IMR-90 (cell line): ENCODE measurements around the gene SH3RF3. TPM values are rescaled to one million over a fixed set of nuclear protein-coding genes. Genes with fewer than 3 reads are reported as not detected.

Experiments used
- ATAC-seq: fragments of 200-7000 bp; cut with Tn5 transposase; 2 replicates; pipeline ENCODE4 v1.9.1; 2020; ENCODE audit warnings: low read depth, mild to moderate bottlenecking, moderate library complexity
- BruUV-seq: library from RNA; stranded (reverse); fragments of 400-500 nt; replicated peaks from 2 replicates; lab custom pipeline; 2021; lab: Mats Ljungman, UMichigan
- CTCF ChIA-PET: fragments of 300-600 bp; formaldehyde crosslinking; extraction: SDS; loops from one replicate; lab custom pipeline; 2021; ENCODE audit warnings: antibody characterized with exemption; lab: Yijun Ruan, JAX
- POLR2A ChIA-PET: fragments of 300-600 bp; sonication (Branson Sonifier 250); formaldehyde crosslinking; loops from one replicate; lab custom pipeline; 2022; ENCODE audit warnings: antibody characterized with exemption; ENCODE audit not compliant: unreplicated experiment; lab: Charles Lee
- DNase-seq: peaks from one replicate; pipeline ENCODE4 v3.0.0; 2013
- H2AFZ ChIP-seq: replicated peaks from 2 replicates; pipeline ENCODE3; 2013; ENCODE audit warnings: low read length, mild to moderate bottlenecking; ENCODE audit not compliant: poor library complexity
- H2AK5ac ChIP-seq: 2 replicates; pipeline ENCODE4 v1.6.1; 2013; ENCODE audit warnings: low read depth, low read length, inconsistent platforms
- H2AK9ac ChIP-seq: replicated peaks from 2 replicates; pipeline ENCODE3; 2013; ENCODE audit warnings: mild to moderate bottlenecking, low read depth, low read length, moderate library complexity; ENCODE audit not compliant: poor library complexity
- H2BK120ac ChIP-seq: 2 replicates; pipeline ENCODE4 v1.6.1; 2013; ENCODE audit warnings: low read depth, low read length, inconsistent platforms
- H2BK15ac ChIP-seq: 3 replicates; pipeline ENCODE4 v1.6.1; 2013; ENCODE audit warnings: low read depth, low read length, inconsistent platforms
- H2BK20ac ChIP-seq: 2 replicates; pipeline ENCODE4 v1.6.1; 2013; ENCODE audit warnings: low read depth, mild to moderate bottlenecking, inconsistent platforms, low read length, moderate library complexity
- H2BK5ac ChIP-seq: 2 replicates; pipeline ENCODE4 v1.6.1; 2013; ENCODE audit warnings: mild to moderate bottlenecking, low read depth, low read length, inconsistent platforms; ENCODE audit not compliant: poor library complexity, severe bottlenecking
- H3K14ac ChIP-seq: replicated peaks from 2 replicates; pipeline ENCODE4 v1.6.1; 2013; ENCODE audit warnings: low read depth, low read length, inconsistent platforms
- H3K18ac ChIP-seq: 2 replicates; pipeline ENCODE4 v1.6.1; 2013; ENCODE audit warnings: low read depth, low read length, control low read depth
- H3K23ac ChIP-seq: 2 replicates; pipeline ENCODE4 v1.6.1; 2013; ENCODE audit warnings: low read depth, low read length, inconsistent platforms
- H3K27ac ChIP-seq: 2 replicates; pipeline ENCODE4 v1.5.1; 2013; ENCODE audit warnings: mild to moderate bottlenecking, control low read depth, low read length; ENCODE audit not compliant: insufficient read depth
- H3K27me3 ChIP-seq: 2 replicates; pipeline ENCODE4 v1.6.1; 2013; ENCODE audit warnings: low read length; ENCODE audit not compliant: control insufficient read depth, insufficient read depth
- H3K36me3 ChIP-seq: 2 replicates; pipeline ENCODE4 v1.6.1; 2013; ENCODE audit warnings: low read length, mixed read lengths; ENCODE audit not compliant: control insufficient read depth, insufficient read depth
- H3K4ac ChIP-seq: 2 replicates; pipeline ENCODE4 v1.6.1; 2013; ENCODE audit warnings: low read depth, low read length, inconsistent platforms
- H3K4me1 ChIP-seq: 2 replicates; pipeline ENCODE4 v1.6.1; 2013; ENCODE audit warnings: low read length, mixed read lengths; ENCODE audit not compliant: control insufficient read depth, insufficient read depth
- H3K4me2 ChIP-seq: 2 replicates; pipeline ENCODE4 v1.6.1; 2013; ENCODE audit warnings: low read depth, mild to moderate bottlenecking, control low read depth, low read length, moderate library complexity
- H3K4me3 ChIP-seq: 2 replicates; pipeline ENCODE4 v1.5.1; 2013; ENCODE audit warnings: low read depth, mild to moderate bottlenecking, control low read depth, low read length, moderate library complexity; ENCODE audit not compliant: insufficient read depth
- H3K56ac ChIP-seq: 2 replicates; pipeline ENCODE4 v1.6.1; 2013; ENCODE audit warnings: low read length, inconsistent platforms; ENCODE audit not compliant: insufficient read depth; ENCODE audit errors: extremely low read depth
- H3K79me1 ChIP-seq, 2 experiments: 2 replicates each; pipeline ENCODE4 v1.6.1; 2013; ENCODE audit warnings: low read length in 2 of 2, inconsistent platforms in 1 of 2, low read depth in 1 of 2
- H3K9ac ChIP-seq: 2 replicates; pipeline ENCODE4 v1.6.1; 2013; ENCODE audit warnings: low read depth, low read length, control low read depth
- H3K9me1 ChIP-seq: 2 replicates; pipeline ENCODE4 v1.6.1; 2013; ENCODE audit warnings: low read length, inconsistent platforms; ENCODE audit not compliant: insufficient read depth
- H3K9me3 ChIP-seq: 2 replicates; pipeline ENCODE4 v1.6.1; 2013; ENCODE audit warnings: low read length; ENCODE audit not compliant: control insufficient read depth, insufficient read depth
- H4K20me1 ChIP-seq: 2 replicates; pipeline ENCODE4 v1.6.1; 2013; ENCODE audit warnings: low read length, inconsistent platforms; ENCODE audit not compliant: insufficient read depth
- H4K5ac ChIP-seq: 2 replicates; pipeline ENCODE4 v1.6.1; 2013; ENCODE audit warnings: mild to moderate bottlenecking, low read depth, low read length, control low read depth
- H4K8ac ChIP-seq, 2 experiments: 2 replicates each; pipeline ENCODE4 v1.6.1; 2013; ENCODE audit warnings: low read depth in 2 of 2, low read length in 2 of 2, control low read depth in 1 of 2, inconsistent platforms in 1 of 2
- H4K91ac ChIP-seq: 2 replicates; pipeline ENCODE4 v1.6.1; 2013; ENCODE audit warnings: low read depth, low read length, inconsistent platforms; ENCODE audit not compliant: insufficient read depth
- CEBPB ChIP-seq: IDR thresholded peaks from 2 replicates; pipeline ENCODE4 v1.6.1; 2012; ENCODE audit warnings: low read depth, low read length, improper control_type of control experiment
- CHD1 ChIP-seq: IDR thresholded peaks from 2 replicates; pipeline ENCODE4 v1.6.1; 2012; ENCODE audit warnings: low read depth, low read length, improper control_type of control experiment
- FOS ChIP-seq: fragments of 150-350 bp; IDR thresholded peaks from 2 replicates; pipeline ENCODE4 v1.6.1; 2016; ENCODE audit warnings: low read depth, low read length
- MAFK ChIP-seq: IDR thresholded peaks from 2 replicates; pipeline ENCODE4 v1.6.1; 2012; ENCODE audit warnings: low read depth, low read length, improper control_type of control experiment
- MAZ ChIP-seq: IDR thresholded peaks from 2 replicates; pipeline ENCODE4 v1.6.1; 2012; ENCODE audit warnings: low read depth, mild to moderate bottlenecking, low read length, improper control_type of control experiment, moderate library complexity, borderline replicate concordance
- MXI1 ChIP-seq: IDR thresholded peaks from 2 replicates; pipeline ENCODE4 v1.6.1; 2012; ENCODE audit warnings: low read depth, mild to moderate bottlenecking, low read length, moderate library complexity, borderline replicate concordance
- NFE2L2 ChIP-seq: fragments of 150-350 bp; IDR thresholded peaks from 2 replicates; pipeline ENCODE4 v1.6.1; 2016; ENCODE audit warnings: low read depth, mild to moderate bottlenecking, low read length
- POLR2A ChIP-seq: IDR thresholded peaks from 2 replicates; pipeline ENCODE4 v1.6.1; 2012; ENCODE audit warnings: mild to moderate bottlenecking, low read depth, low read length
- RAD21 ChIP-seq: IDR thresholded peaks from 2 replicates; pipeline ENCODE4 v1.6.1; 2012; ENCODE audit warnings: low read length, improper control_type of control experiment
- RCOR1 ChIP-seq: IDR thresholded peaks from 2 replicates; pipeline ENCODE4 v1.6.1; 2012; ENCODE audit warnings: mild to moderate bottlenecking, low read length, improper control_type of control experiment; ENCODE audit not compliant: insufficient replicate concordance
- RFX5 ChIP-seq: IDR thresholded peaks from 2 replicates; pipeline ENCODE4 v1.8.0; 2012; ENCODE audit warnings: low read depth, mild to moderate bottlenecking, low read length, moderate library complexity
- SMC3 ChIP-seq: fragments of 150-350 bp; IDR thresholded peaks from 2 replicates; pipeline ENCODE4 v1.6.1; 2016; ENCODE audit warnings: low read depth, mild to moderate bottlenecking, antibody characterized with exemption, low read length, moderate library complexity
- WGBS, 2 experiments: methylation state at CpG; one replicate each; pipeline versions ENCODE4 v1.1.5 to v1.1.7; 2013; ENCODE audit warnings: missing lambda C conversion rate in 2 of 2; ENCODE audit not compliant: insufficient read length in 1 of 2; ENCODE audit errors: extremely low coverage in 2 of 2; 5-methylcytosine and 5-hydroxymethylcytosine counted together
- dilution Hi-C: fragments of 300-500 bp; cut with HindIII; formaldehyde crosslinking; loops from one replicate; pipeline ENCODE4 v1.14.3; 2018; ENCODE audit warnings: low sequenced_read_pairs; ENCODE audit not compliant: unreplicated experiment
- in situ Hi-C: fragments of 300-500 bp; cut with MboI; formaldehyde crosslinking; loops from 3 replicates; pipeline ENCODE4 v1.14.3; 2019; ENCODE audit warnings: low sequenced_read_pairs, inconsistent platforms, mixed read lengths
- intact Hi-C: fragments of 100-400 bp; cut with micrococcal nuclease; formaldehyde crosslinking; loops from 2 replicates; pipeline ENCODE4 v1.10.0; 2022
- polyA plus RNA-seq, 3 experiments: library from polyadenylated mRNA; depleted of rRNA; stranded (reverse); fragments of >200 nt; gene quantifications; 2 replicates each; pipeline ENCODE4 v1.2.3, GENCODE V29; 2012; ENCODE audit warnings: low replicate concordance in 1 of 3
- total RNA-seq: library from RNA; depleted of rRNA; stranded (reverse); fragments of >200 nt; gene quantifications from 2 replicates; pipeline ENCODE4 v1.2.3, GENCODE V29; 2012
- TF ChIP-seq, protein P1 (sequence below): fragments of 150-350 bp; IDR thresholded peaks from 2 replicates; pipeline ENCODE4 v1.6.1; 2016; ENCODE audit warnings: low read depth, mild to moderate bottlenecking, low read length, moderate library complexity, borderline replicate concordance

SH3RF3 gene
- total and polyA plus RNA-seq, 2 of the 4 experiments (the other 2 are of a cell fraction), result 3.4 to 5.3 TPM

GRCh38 chr2:109164739-109165221, 35.8 kb downstream of the SH3RF3 start:
- H3K79me1 ChIP-seq, result peaks cover 30 to 88% of the 10 kb centered on the region in 2 experiments; a peak in 3 of 4 replicates
- H2BK5ac ChIP-seq, result peak overlapping the region; percentile 90
- peak overlapping the region; percentile 86 for H3K4ac ChIP-seq
- H4K5ac ChIP-seq, result peak overlapping the region; percentile 30; the same call in 1 of the 2 replicates
- H4K8ac ChIP-seq, result peak overlapping the region; percentile 14 to 64; a peak in 3 of 4 replicates
- no peak overlapping the region for H2AFZ ChIP-seq
- no peak overlapping the region for H3K9ac ChIP-seq
- DNase-seq (peak; percentile 78), ATAC-seq (peak; percentile 30; the same call in 1 of the 2 replicates)
- peak overlapping the region; percentile 97; the same call in 1 of the 2 replicates for H2AK5ac ChIP-seq
- dilution Hi-C loops, result no loop called here
- H3K9me1 ChIP-seq, result peaks cover 46% of the 10 kb centered on the region
- H3K56ac ChIP-seq, result peak overlapping the region; percentile 22; the same call in 1 of the 2 replicates
- no peaks in the 10 kb centered on the region for H3K9me3 ChIP-seq
- peak overlapping the region; percentile 77 for H3K23ac ChIP-seq
- H2AK9ac ChIP-seq, result no peak overlapping the region
- H4K91ac ChIP-seq, result peak overlapping the region; percentile 85
- H3K4me3 ChIP-seq, result no peak overlapping the region
- H2BK20ac ChIP-seq, result peak overlapping the region; percentile 49
- in situ Hi-C loops, result no loop called here
- H3K4me2 ChIP-seq, result peak overlapping the region; percentile 27; the same call in 1 of the 2 replicates
- no TSS peak for BruUV-seq
- no peaks in the 10 kb centered on the region for H3K27me3 ChIP-seq
- intact Hi-C loops, result loop anchor here (5.0 kb wide), 1 partner anchor 283 kb away; no protein-coding TSS in a partner anchor
- ChIA-PET CTCF (no interaction called here), POLR2A (no interaction called here)
- H3K4me1 ChIP-seq, result peaks cover 30% of the 10 kb centered on the region
- H3K27ac ChIP-seq, result peak overlapping the region; percentile 72
- peak overlapping the region; percentile 78; the same call in 1 of the 2 replicates for H3K18ac ChIP-seq
- peak overlapping the region; percentile 88 for H2BK120ac ChIP-seq
- H3K36me3 ChIP-seq, result 0 out of 2 replicates have a peak, but pooled peaks cover 3% of the 10 kb centered on the region
- H2BK15ac ChIP-seq, result peak overlapping the region; percentile 35; the same call in 2 of the 3 replicates
- H3K14ac ChIP-seq, result peak overlapping the region; percentile 91; the same call in 1 of the 2 replicates
- peaks cover 37% of the 10 kb centered on the region for H4K20me1 ChIP-seq
- WGBS, 2 experiments, result no CpG with 5 or more reads among the region's 3 CpGs
- TF ChIP-seq CHD1, result no peak
- TF ChIP-seq RAD21, result no peak
- no peak for TF ChIP-seq FOS
- TF ChIP-seq RFX5, result no peak
- TF ChIP-seq RCOR1, result no peak
- no peak for TF ChIP-seq SMC3
- TF ChIP-seq MAFK, result no peak
- TF ChIP-seq CEBPB, result no peak
- no peak for TF ChIP-seq MXI1
- TF ChIP-seq, protein P1, sequence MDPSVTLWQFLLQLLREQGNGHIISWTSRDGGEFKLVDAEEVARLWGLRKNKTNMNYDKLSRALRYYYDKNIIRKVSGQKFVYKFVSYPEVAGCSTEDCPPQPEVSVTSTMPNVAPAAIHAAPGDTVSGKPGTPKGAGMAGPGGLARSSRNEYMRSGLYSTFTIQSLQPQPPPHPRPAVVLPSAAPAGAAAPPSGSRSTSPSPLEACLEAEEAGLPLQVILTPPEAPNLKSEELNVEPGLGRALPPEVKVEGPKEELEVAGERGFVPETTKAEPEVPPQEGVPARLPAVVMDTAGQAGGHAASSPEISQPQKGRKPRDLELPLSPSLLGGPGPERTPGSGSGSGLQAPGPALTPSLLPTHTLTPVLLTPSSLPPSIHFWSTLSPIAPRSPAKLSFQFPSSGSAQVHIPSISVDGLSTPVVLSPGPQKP, result no peak
- TF ChIP-seq NFE2L2, result no peak
- no peak for TF ChIP-seq POLR2A
- no peak for TF ChIP-seq MAZ
